Heart right ventricle (tissue), 16 donors: ENCODE results near the gene CDKN3. TPM values are rescaled to one million over a fixed set of nuclear protein-coding genes. Genes with fewer than 3 reads are reported as not detected.
"Not testable (repeated sequence)": the region's sequence is repeated elsewhere in the genome, so short reads cannot be mapped to it uniquely, and the experiment has no call there.

Experiments used
- ATAC-seq, 8 donors: fragments of 200-7000 bp; cut with Tn5 transposase; one replicate each; pipeline ENCODE4 v1.9.1; 2020; ENCODE audit warnings: mild to moderate bottlenecking in 8 of 8, moderate library complexity in 8 of 8, moderate number of reproducible peaks in 1 of 8
- DNase-seq, 2 donors: peaks; one replicate each; pipeline ENCODE4 v3.0.0-alpha.2; 2020
- H3K27ac ChIP-seq, 10 donors: fragments of 200-600 bp; sonication (generic) in 2 of 10; one replicate each; pipeline versions ENCODE4 v1.5.0 to v1.8.0; 2020 to 2022; ENCODE audit warnings: mild to moderate bottlenecking in 3 of 10
- H3K27me3 ChIP-seq, 7 donors: fragments of 200-600 bp; one replicate each; pipeline ENCODE4 v1.8.0; 2021 to 2022; ENCODE audit warnings: mild to moderate bottlenecking in 2 of 7
- H3K36me3 ChIP-seq, 9 donors: fragments of 200-600 bp; sonication (generic) in 1 of 9; one replicate each; pipeline versions ENCODE4 v1.5.0 to v1.8.0; 2020 to 2022; ENCODE audit warnings: mild to moderate bottlenecking in 2 of 9
- H3K4me1 ChIP-seq, 9 donors: fragments of 200-600 bp; sonication (generic) in 1 of 9; one replicate each; pipeline versions ENCODE4 v1.5.0 to v1.8.0; 2020 to 2022; ENCODE audit warnings: mild to moderate bottlenecking in 4 of 9
- H3K4me3 ChIP-seq, 10 donors: fragments of 200-600 bp; sonication (generic) in 2 of 10; one replicate each; pipeline versions ENCODE4 v1.5.0 to v1.8.0; 2020 to 2022; ENCODE audit warnings: mild to moderate bottlenecking in 7 of 10, moderate library complexity in 2 of 10
- H3K9me3 ChIP-seq, 11 donors: fragments of 200-600 bp in 10 of 11; sonication (generic) in 2 of 11; one replicate each; pipeline versions ENCODE4 v1.5.0 to v1.8.0; 2013 to 2022; ENCODE audit warnings: mild to moderate bottlenecking in 2 of 11, control low read depth in 1 of 11, moderate library complexity in 1 of 11
- WGBS, 2 donors: extraction: QIAGEN DNeasy Blood & Tissue Kit; methylation state at CpG; one replicate each; pipeline ENCODE4 v1.1.7; 2013; ENCODE audit warnings: inconsistent platforms in 1 of 2; 5-methylcytosine and 5-hydroxymethylcytosine counted together
- intact Hi-C, 10 donors: fragments of 100-400 bp; cut with DNase I; formaldehyde crosslinking; loops; one replicate each; pipeline versions ENCODE4 v1.11.1 to v1.14.2; 2022
- polyA plus RNA-seq, 2 donors: library from polyadenylated mRNA; stranded (reverse); fragments of 200-250 nt; gene quantifications; one replicate each; pipeline ENCODE4 v1.2.3, GENCODE V29; 2013
- total RNA-seq, 10 donors: library from RNA; stranded (reverse); fragmentation: NEBNext Ultra II Directional in 3 of 10; extraction: Animal tissue kit (Norgen Biotek cat#: 25700) in 3 of 10; gene quantifications; one replicate each; pipeline versions ENCODE4 v1.2.1 to v1.2.4, GENCODE V29; 2021 to 2023
- TF ChIP-seq, protein P1 (sequence below), 9 donors: fragments of 200-600 bp; sonication (generic) in 2 of 9; IDR thresholded peaks; one replicate each; pipeline versions ENCODE4 v1.5.0 to v1.8.0; 2021 to 2022; ENCODE audit warnings: antibody characterized with exemption in 9 of 9, mild to moderate bottlenecking in 5 of 9, moderate library complexity in 1 of 9
- donor health status: Arrhythmogenic right ventricular cardiomyopathy.
- donor health status: ischemic (EF 13 %, LVEDD 7.1; RV severe dilation, severe dysfunction).
- donor health status: healthy with polysubstance abuse.
- donor health status: DM: no; HTN: yes; CAD: no.
- donor health status: DM: no; HTN: no; CAD: no.
- donor health status: ischemic (EF 25% LVEDD 6.9; RV normal size, moderate dysfunction).
- donor health status: ischemic (EF 25% LVEDD 5.7; RV mildly dilated, moderate dysfunction).
- donor health status: healthy.
- donor health status: DM: yes; HTN: yes; CAD: no.
- donor health status: Ischemic cardiomyopathy.
- donor health status: ischemic (EF 35%, LVEDD 5.7; RV mildly dilated, moderate dysfunction).
- donor health status: nonischemic (EF 11% LVEDD 7.7; RV severe dilation, severe dysfunction).
- donor health status: DM: yes; HTN: yes; CAD: no.
- donor health status: PGD.
- donor health status: ischemic (EF 29% LVEDD 5.4; RV normal size, mild dysfunction).
- donor health status: nonischemic (EF 23%, LVEDD 6.1; RV moderate dilation, normal function).

Gene CDKN3
- total and polyA plus RNA-seq, 12 donors: 1.8 to 14.7 (median 4.2) TPM

DNA sequence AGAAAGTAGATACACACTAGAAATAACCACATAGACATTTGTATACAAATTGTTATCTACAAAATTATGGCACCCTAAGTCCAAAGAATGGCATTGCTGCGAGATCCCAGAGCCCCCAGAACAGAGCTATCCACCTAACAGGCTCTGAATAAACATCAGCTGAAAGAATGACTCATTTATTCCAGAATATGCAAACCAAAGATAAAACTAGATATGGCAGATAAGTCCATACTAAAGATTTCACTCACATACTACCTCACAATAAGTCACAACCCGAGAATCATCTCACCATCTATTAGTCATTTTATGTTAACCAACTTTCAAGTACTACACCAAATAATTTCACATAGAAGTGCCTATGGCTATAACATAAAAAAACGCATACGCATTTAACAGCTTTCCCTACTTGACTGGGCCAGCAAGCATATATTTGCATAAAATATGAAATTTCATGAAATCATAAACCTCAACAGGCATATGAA, 38.7 kb downstream of the CDKN3 start:
- Histone ChIP-seq H3K36me3 (peaks cover 0 to 29% (median 0%) of the 10 kb centered on the region in 9 donors), H3K4me1 (peaks cover 0 to 81% (median 57%) of the 10 kb centered on the region in 9 donors), H3K27ac (peak overlapping the region in 4 of 10 donors; percentile 17 to 46 (median 26)), H3K4me3 (no peak overlapping the region), H3K9me3 (no peaks in the 10 kb centered on the region), H3K27me3 (no peaks in the 10 kb centered on the region)
- ATAC-seq (no peak), DNase-seq (no peak)
- WGBS, 2 donors: 82 to 83% methylated on average over 4 of the region's 4 CpGs
- TF ChIP-seq, protein P1, sequence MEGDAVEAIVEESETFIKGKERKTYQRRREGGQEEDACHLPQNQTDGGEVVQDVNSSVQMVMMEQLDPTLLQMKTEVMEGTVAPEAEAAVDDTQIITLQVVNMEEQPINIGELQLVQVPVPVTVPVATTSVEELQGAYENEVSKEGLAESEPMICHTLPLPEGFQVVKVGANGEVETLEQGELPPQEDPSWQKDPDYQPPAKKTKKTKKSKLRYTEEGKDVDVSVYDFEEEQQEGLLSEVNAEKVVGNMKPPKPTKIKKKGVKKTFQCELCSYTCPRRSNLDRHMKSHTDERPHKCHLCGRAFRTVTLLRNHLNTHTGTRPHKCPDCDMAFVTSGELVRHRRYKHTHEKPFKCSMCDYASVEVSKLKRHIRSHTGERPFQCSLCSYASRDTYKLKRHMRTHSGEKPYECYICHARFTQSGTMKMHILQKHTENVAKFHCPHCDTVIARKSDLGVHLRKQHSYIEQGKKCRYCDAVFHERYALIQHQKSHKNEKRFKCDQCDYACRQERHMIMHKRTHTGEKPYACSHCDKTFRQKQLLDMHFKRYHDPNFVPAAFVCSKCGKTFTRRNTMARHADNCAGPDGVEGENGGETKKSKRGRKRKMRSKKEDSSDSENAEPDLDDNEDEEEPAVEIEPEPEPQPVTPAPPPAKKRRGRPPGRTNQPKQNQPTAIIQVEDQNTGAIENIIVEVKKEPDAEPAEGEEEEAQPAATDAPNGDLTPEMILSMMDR (IDR thresholded peaks at IDR 0.05): no peak
- intact Hi-C loops: no loop called here

DNA sequence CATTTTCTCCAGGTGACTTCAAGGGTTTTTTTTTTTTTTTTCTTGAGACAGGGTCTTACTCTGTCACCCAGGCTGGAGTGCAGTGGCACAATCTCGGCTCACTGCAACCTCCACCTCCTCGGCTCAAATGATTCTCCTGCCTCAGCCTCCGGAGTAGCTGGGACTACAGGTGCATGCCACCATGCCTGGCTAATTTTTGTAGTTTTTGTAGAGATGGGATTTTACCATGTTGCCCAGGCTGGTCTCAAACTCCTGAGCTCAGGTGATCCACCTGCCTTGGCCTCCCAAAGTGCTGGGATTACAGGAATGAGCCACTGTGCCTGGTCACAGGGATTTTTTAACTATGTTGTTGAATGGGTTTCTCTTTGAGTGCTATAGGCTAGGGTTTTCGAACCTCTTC, 41.1 kb downstream of the CDKN3 start:
- DNase-seq, H3K4me3 ChIP-seq, H3K9me3 ChIP-seq, H3K27ac ChIP-seq, ATAC-seq, H3K27me3 ChIP-seq: not testable (repeated sequence)
- WGBS, 2 donors: 91 to 96% methylated on average over 4 of the region's 4 CpGs
- Histone ChIP-seq H3K4me1 (peaks cover 0 to 78% (median 56%) of the 10 kb centered on the region in 9 donors), H3K36me3 (peaks cover 0 to 14% (median 0%) of the 10 kb centered on the region in 9 donors)
- intact Hi-C loops: loop anchor here in 1 of 10 donors (2.0 kb wide), 1 partner anchor 37 kb away; no protein-coding TSS in a partner anchor

DNA sequence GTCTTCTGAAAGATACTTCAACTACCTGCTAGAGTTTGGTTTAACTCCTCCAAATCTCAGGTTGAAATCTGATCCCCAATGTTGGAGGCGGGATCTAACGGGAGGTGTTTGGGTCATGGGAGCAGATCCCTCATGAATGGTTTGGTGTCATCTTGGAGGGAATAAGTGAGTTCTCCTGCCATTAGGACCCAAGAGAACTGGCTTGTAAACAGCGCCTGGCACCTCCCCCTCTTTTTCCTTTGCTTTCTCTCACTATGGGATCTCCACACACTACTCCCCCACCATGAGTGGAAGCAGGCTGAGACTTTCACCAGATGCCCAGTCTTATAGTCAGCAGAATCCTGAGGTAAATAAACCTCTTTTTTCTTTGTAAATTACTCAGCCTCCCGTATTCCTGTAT, 41.9 kb downstream of the CDKN3 start:
- TF ChIP-seq, protein P1 (IDR thresholded peaks at IDR 0.05): no peak
- DNase-seq: no peak
- intact Hi-C loops: loop anchor here in 1 of 10 donors (2.0 kb wide), 1 partner anchor 38 kb away; no protein-coding TSS in a partner anchor
- H3K36me3 ChIP-seq: peaks cover 0 to 14% (median 0%) of the 10 kb centered on the region in 9 donors
- H3K9me3 ChIP-seq: no peaks in the 10 kb centered on the region
- H3K4me1 ChIP-seq: peaks cover 0 to 71% (median 49%) of the 10 kb centered on the region in 9 donors
- WGBS, 2 donors: 93 to 94% methylated on average over 4 of the region's 4 CpGs
- no peak overlapping the region for H3K4me3 ChIP-seq
- no peak overlapping the region for H3K27ac ChIP-seq
- no peak for ATAC-seq
- H3K27me3 ChIP-seq: no peaks in the 10 kb centered on the region

DNA sequence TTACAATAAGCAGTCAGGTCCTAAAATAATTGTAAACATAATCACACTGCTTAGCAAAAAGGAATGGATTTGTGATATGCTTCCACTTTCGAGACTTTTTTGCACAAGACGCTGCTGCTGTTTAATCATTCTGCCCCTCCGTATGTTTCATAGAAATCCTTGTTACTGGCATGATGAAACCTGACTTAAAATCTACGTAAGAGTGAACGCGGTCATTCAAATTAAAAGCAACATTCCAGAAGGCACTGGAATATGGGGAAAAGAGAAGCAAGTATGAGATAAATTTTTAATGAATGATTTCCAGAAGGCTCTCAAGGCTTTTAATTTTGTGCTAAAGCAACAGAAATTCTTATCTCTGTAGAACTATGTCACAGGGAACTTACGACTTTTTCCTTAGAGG, 43.2 kb downstream of the CDKN3 start:
- intact Hi-C loops: loop anchor here in 3 of 10 donors (5.0 kb wide), 1 partner anchor 47 kb away; the partner anchor contains the start of gene GMFB (in 3 of the 3)
- H3K27me3 ChIP-seq: no peaks in the 10 kb centered on the region
- H3K4me3 ChIP-seq: peak overlapping the region; percentile 45 to 82 (median 63)
- TF ChIP-seq, protein P1 (IDR thresholded peaks at IDR 0.05): no peak
- H3K9me3 ChIP-seq: no peaks in the 10 kb centered on the region
- H3K27ac ChIP-seq: peak overlapping the region in 8 of 10 donors; percentile 87 to 97 (median 91)
- no peak for ATAC-seq
- 63 to 64% methylated on average over 7 of the region's 7 CpGs for WGBS, 2 donors
- peaks cover 0 to 4% (median 0%) of the 10 kb centered on the region in 9 donors for H3K36me3 ChIP-seq
- no peak for DNase-seq
- H3K4me1 ChIP-seq: peaks cover 0 to 58% (median 36%) of the 10 kb centered on the region in 9 donors

DNA sequence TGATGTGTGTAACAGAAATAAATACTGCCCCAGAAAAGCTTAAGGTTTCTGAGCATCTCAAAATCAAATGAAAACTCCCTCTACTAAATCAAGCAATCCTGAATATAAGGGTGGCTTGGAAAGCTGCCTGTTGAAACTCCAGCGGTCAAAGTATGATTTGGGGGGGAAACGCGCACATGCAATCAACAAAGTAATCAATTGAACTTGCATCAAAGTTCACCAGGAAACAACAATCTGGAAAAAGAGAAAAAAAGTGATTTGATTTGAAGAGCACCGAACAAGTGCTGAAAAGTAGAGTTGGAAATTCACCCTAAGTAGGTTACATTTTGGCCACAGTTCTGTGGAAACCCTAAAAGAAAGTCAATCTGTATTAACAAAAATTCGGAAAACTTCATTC, 43.7 kb downstream of the CDKN3 start:
- H3K27me3 ChIP-seq: no peaks in the 10 kb centered on the region
- no peak for DNase-seq
- peak overlapping the region; percentile 45 to 82 (median 63) for H3K4me3 ChIP-seq
- peak overlapping the region; percentile 78 to 97 (median 90) for H3K27ac ChIP-seq
- peaks cover 0 to 54% (median 31%) of the 10 kb centered on the region in 9 donors for H3K4me1 ChIP-seq
- no peak for ATAC-seq
- intact Hi-C loops: loop anchor here in 3 of 10 donors (5.0 kb wide), 1 partner anchor 47 kb away; the partner anchor contains the start of gene GMFB (in 3 of the 3)
- peaks cover 0 to 3% (median 0%) of the 10 kb centered on the region in 9 donors for H3K36me3 ChIP-seq
- TF ChIP-seq, protein P1 (IDR thresholded peaks at IDR 0.05): no peak
- 2 to 4% methylated on average over 5 of the region's 5 CpGs for WGBS, 2 donors
- H3K9me3 ChIP-seq: no peaks in the 10 kb centered on the region
